HepG2 (cell line): Measurements from ENCODE around the gene PIM1. TPM values are rescaled to one million over a fixed set of nuclear protein-coding genes. Genes with fewer than 3 reads are reported as not detected.

Source experiments
- ATF5 ChIP-seq: sonication (generic); formaldehyde crosslinking; IDR thresholded peaks from 2 replicates; pipeline ENCODE4 v1.4.0; 2020; ENCODE audit warnings: mild to moderate bottlenecking, low read depth, missing genetic modification reagents
- CBFB ChIP-seq: sonication (generic); formaldehyde crosslinking; IDR thresholded peaks from 2 replicates; pipeline ENCODE4 v1.4.0; 2020; ENCODE audit warnings: missing genetic modification reagents
- E2F1 ChIP-seq: sonication (generic); formaldehyde crosslinking; IDR thresholded peaks from 2 replicates; pipeline ENCODE4 v1.5.0; 2020; ENCODE audit warnings: missing genetic modification reagents
- HOXA9 ChIP-seq: sonication (generic); formaldehyde crosslinking; IDR thresholded peaks from 2 replicates; pipeline ENCODE4 v1.8.1; 2022; ENCODE audit warnings: missing genetic modification reagents, mild to moderate bottlenecking, moderate library complexity, borderline replicate concordance
- KMT2B ChIP-seq: IDR thresholded peaks from 2 replicates; pipeline ENCODE4 v1.6.1; 2016; ENCODE audit warnings: missing genetic modification reagents, missing compliant biosample characterization
- MZF1 ChIP-seq: sonication (generic); formaldehyde crosslinking; IDR thresholded peaks from 2 replicates; pipeline ENCODE4 v1.8.1; 2023; ENCODE audit warnings: mild to moderate bottlenecking, missing genetic modification reagents, borderline replicate concordance
- SAFB2 ChIP-seq: sonication (generic); formaldehyde crosslinking; IDR thresholded peaks from 2 replicates; pipeline ENCODE4 v1.5.1; 2020; ENCODE audit warnings: missing genetic modification reagents, low read depth, mild to moderate bottlenecking, borderline replicate concordance
- SIN3A ChIP-seq: IDR thresholded peaks from 2 replicates; pipeline ENCODE4 v1.6.1; 2011; ENCODE audit warnings: low read depth, mild to moderate bottlenecking, control low read depth, low read length, borderline replicate concordance
- SKIL ChIP-seq: sonication (generic); formaldehyde crosslinking; IDR thresholded peaks from 2 replicates; pipeline ENCODE4 v1.8.0; 2022; ENCODE audit warnings: missing genetic modification reagents, mild to moderate bottlenecking, moderate library complexity, borderline replicate concordance
- SPEN ChIP-seq: sonication (generic); formaldehyde crosslinking; IDR thresholded peaks from 2 replicates; pipeline ENCODE4 v1.5.1; 2020; ENCODE audit warnings: low read depth, mild to moderate bottlenecking, missing genetic modification reagents
- TERF1 ChIP-seq: sonication (generic); formaldehyde crosslinking; IDR thresholded peaks from 2 replicates; pipeline ENCODE4 v1.8.0; 2022; ENCODE audit warnings: mild to moderate bottlenecking, missing genetic modification reagents, moderate library complexity
- TIGD3 ChIP-seq: sonication (generic); formaldehyde crosslinking; IDR thresholded peaks from 2 replicates; pipeline ENCODE4 v1.5.1; 2020; ENCODE audit warnings: mild to moderate bottlenecking, missing genetic modification reagents, borderline replicate concordance
- ZEB1 ChIP-seq: IDR thresholded peaks from 2 replicates; pipeline ENCODE4 v1.6.1; 2012; ENCODE audit warnings: mild to moderate bottlenecking, low read depth, inconsistent platforms; ENCODE audit not compliant: insufficient replicate concordance
- ZNF138 ChIP-seq: sonication (generic); formaldehyde crosslinking; IDR thresholded peaks from 2 replicates; pipeline ENCODE4 v1.5.0; 2020; ENCODE audit warnings: mild to moderate bottlenecking, low read depth, missing genetic modification reagents
- ZNF441 ChIP-seq: sonication (generic); formaldehyde crosslinking; IDR thresholded peaks from 2 replicates; pipeline ENCODE4 v1.7.0; 2021; ENCODE audit warnings: missing genetic modification reagents, borderline replicate concordance
- ZNF572 ChIP-seq: sonication (generic); formaldehyde crosslinking; IDR thresholded peaks from 2 replicates; pipeline ENCODE4 v1.5.1; 2020; ENCODE audit warnings: mild to moderate bottlenecking, missing genetic modification reagents
- ZNF766 ChIP-seq: sonication (generic); formaldehyde crosslinking; IDR thresholded peaks from 2 replicates; pipeline ENCODE4 v1.5.0; 2020; ENCODE audit warnings: missing genetic modification reagents, borderline replicate concordance
- ZSCAN29 ChIP-seq: sonication (generic); formaldehyde crosslinking; conservative IDR thresholded peaks from 2 replicates; pipeline ENCODE4 v1.4.0; 2020; ENCODE audit warnings: mild to moderate bottlenecking, missing genetic modification reagents
- polyA plus RNA-seq, 8 experiments: library from polyadenylated mRNA; depleted of rRNA in 3 of 8; stranded (reverse) in 7 of 8; unstranded in 1 of 8; fragments of >200 nt; fragmentation: Illumina TruSeq in 4 of 8; extraction: Trizol in 4 of 8; gene quantifications; 2 replicates each; pipeline versions ENCODE4 v1.2.1 to v1.2.3, GENCODE V29; 2011 to 2016; ENCODE audit warnings: low read depth in 4 of 8, missing spikeins in 1 of 8, mixed read lengths in 1 of 8; ENCODE audit not compliant: insufficient read depth in 1 of 8
- total RNA-seq, 5 experiments: library from RNA; depleted of rRNA; stranded (reverse); fragments of >200 nt; fragmentation: Illumina TruSeq; extraction: Trizol; gene quantifications; 2 replicates each; pipeline ENCODE4 v1.2.3, GENCODE V29; 2016; ENCODE audit warnings: low read depth in 1 of 5

PIM1 gene
- total and polyA plus RNA-seq, 2 of the 13 experiments (the other 11 are each of a cell fraction or from before 2014, with no cell fraction given) = 29.4 to 117 TPM

- no peak; the same call in 1 of the 2 replicates for TF ChIP-seq SKIL (CRISPR knock-in tag)
- TF ChIP-seq ZSCAN29 (CRISPR knock-in tag) = no peak
- TF ChIP-seq SAFB2 (CRISPR knock-in tag) = no peak; the same call in 1 of the 2 replicates
- no peak for TF ChIP-seq ZNF572 (CRISPR knock-in tag)
- no peak; the same call in 1 of the 2 replicates for TF ChIP-seq SPEN
- peak; percentile 84; the same call in 1 of the 2 replicates for TF ChIP-seq ATF5 (CRISPR knock-in tag)
- no peak for TF ChIP-seq KMT2B (CRISPR knock-in tag)
- peak; percentile 88; the same call in 1 of the 2 replicates for TF ChIP-seq ZNF766 (CRISPR knock-in tag)
- TF ChIP-seq ZNF138 (CRISPR knock-in tag) = no peak
- TF ChIP-seq ZNF441 = peak; percentile 44; the same call in 1 of the 2 replicates
- peak; percentile 22; the same call in 1 of the 2 replicates for TF ChIP-seq SIN3A
- no peak for TF ChIP-seq MZF1 (CRISPR knock-in tag)
- 0 out of 2 replicates have a peak, but pooled peaks have one; percentile 11 for TF ChIP-seq CBFB (CRISPR knock-in tag)
- TF ChIP-seq TIGD3 (CRISPR knock-in tag) = no peak
- peak; percentile 63 for TF ChIP-seq HOXA9 (CRISPR knock-in tag)
- no peak for TF ChIP-seq E2F1 (CRISPR knock-in tag)
- no peak for TF ChIP-seq ZEB1
- peak; percentile 55; the same call in 1 of the 2 replicates for TF ChIP-seq TERF1
Observed at GRCh38 chr6:37170273-37171200, 585 bp downstream of the PIM1 start (continued).
